CD4-positive, alpha-beta memory T cell (primary cell): ENCODE results near the gene ASIP. TPM values are rescaled to one million over a fixed set of nuclear protein-coding genes. Genes with fewer than 3 reads are reported as not detected.
A peak's percentile ranks its signal among the peaks of the same experiment; 100 is the strongest.

Source experiments
- CTCF ChIA-PET: fragments of 350-600 bp; sonication (Branson Sonifier 250); formaldehyde crosslinking; loops from one replicate; lab custom pipeline; 2021; ENCODE audit warnings: inconsistent platforms; ENCODE audit not compliant: partially characterized antibody; lab: Charles Lee
- POLR2A ChIA-PET: fragments of 350-600 bp; sonication (Branson Sonifier 250); formaldehyde crosslinking; loops from one replicate; lab custom pipeline; 2021; ENCODE audit not compliant: partially characterized antibody; lab: Charles Lee
- DNase-seq, 5 donors: peaks; one replicate each; pipeline versions ENCODE4 v3.0.0 to v3.0.0-alpha.2; 2020 to 2022; ENCODE audit warnings: mixed read lengths in 1 of 5
- H3K27ac ChIP-seq: one replicate; pipeline ENCODE4 v1.7.0; 2013; ENCODE audit warnings: low read depth, low read length
- H3K27me3 ChIP-seq: 2 replicates; pipeline ENCODE4 v1.7.0; 2013; ENCODE audit warnings: mild to moderate bottlenecking, low read length, moderate library complexity; ENCODE audit not compliant: insufficient read depth
- H3K36me3 ChIP-seq: 2 replicates; pipeline ENCODE4 v1.7.0; 2013; ENCODE audit warnings: mild to moderate bottlenecking, low read length, moderate library complexity; ENCODE audit not compliant: insufficient read depth
- H3K4me1 ChIP-seq: 2 replicates; pipeline ENCODE4 v1.7.0; 2013; ENCODE audit warnings: mild to moderate bottlenecking, low read length, moderate library complexity; ENCODE audit not compliant: insufficient read depth
- H3K4me3 ChIP-seq, 2 donors: one replicate each; pipeline ENCODE4 v1.7.0; 2013; ENCODE audit warnings: low read length in 2 of 2, mild to moderate bottlenecking in 1 of 2
- H3K9me3 ChIP-seq, 2 donors: one replicate each; pipeline ENCODE4 v1.7.0; 2013; ENCODE audit warnings: low read length in 2 of 2, control low read depth in 1 of 2; ENCODE audit not compliant: control insufficient read depth in 1 of 2
- H3K27ac Mint-ChIP-seq, 7 donors: one replicate each; pipeline ENCODE4 v1.8.0; 2020 to 2021; ENCODE audit warnings: mixed read lengths in 7 of 7, mild to moderate bottlenecking in 6 of 7, inconsistent platforms in 3 of 7, moderate library complexity in 3 of 7
- H3K27me3 Mint-ChIP-seq, 2 donors: one replicate each; pipeline ENCODE4 v1.8.0; 2020 to 2021; ENCODE audit warnings: mixed read lengths in 2 of 2
- H3K36me3 Mint-ChIP-seq, 2 donors: one replicate each; pipeline ENCODE4 v1.8.0; 2020 to 2021; ENCODE audit warnings: mixed read lengths in 2 of 2, inconsistent platforms in 1 of 2, mild to moderate bottlenecking in 1 of 2
- H3K4me1 Mint-ChIP-seq, 4 donors: one replicate each; pipeline ENCODE4 v1.8.0; 2020 to 2021; ENCODE audit warnings: mixed read lengths in 4 of 4, mild to moderate bottlenecking in 1 of 4
- H3K4me3 Mint-ChIP-seq, 8 donors: one replicate each; pipeline ENCODE4 v1.8.0; 2020 to 2021; ENCODE audit warnings: mixed read lengths in 8 of 8, mild to moderate bottlenecking in 7 of 8, moderate library complexity in 6 of 8, inconsistent platforms in 3 of 8
- H3K9me3 Mint-ChIP-seq, 8 donors: one replicate each; pipeline ENCODE4 v1.8.0; 2020 to 2021; ENCODE audit warnings: mixed read lengths in 8 of 8, mild to moderate bottlenecking in 5 of 8, inconsistent platforms in 3 of 8, moderate library complexity in 1 of 8
- intact Hi-C: fragments of 100-400 bp; cut with micrococcal nuclease; formaldehyde crosslinking; loops from one replicate; pipeline ENCODE4 v1.15.1; 2023
- polyA plus RNA-seq, 2 donors: library from polyadenylated mRNA; unstranded; fragments of 300-500 nt; fragmentation: Illumina TruSeq; gene quantifications; one replicate each; pipeline ENCODE4 v1.2.3, GENCODE V29; 2021
- total RNA-seq, 2 experiments: library from RNA; stranded (reverse); gene quantifications; one replicate each; pipeline ENCODE4 v1.2.3, GENCODE V29; 2021

Gene ASIP
- total and polyA plus RNA-seq, 4 experiments from 2014 or later = not detected

DNA sequence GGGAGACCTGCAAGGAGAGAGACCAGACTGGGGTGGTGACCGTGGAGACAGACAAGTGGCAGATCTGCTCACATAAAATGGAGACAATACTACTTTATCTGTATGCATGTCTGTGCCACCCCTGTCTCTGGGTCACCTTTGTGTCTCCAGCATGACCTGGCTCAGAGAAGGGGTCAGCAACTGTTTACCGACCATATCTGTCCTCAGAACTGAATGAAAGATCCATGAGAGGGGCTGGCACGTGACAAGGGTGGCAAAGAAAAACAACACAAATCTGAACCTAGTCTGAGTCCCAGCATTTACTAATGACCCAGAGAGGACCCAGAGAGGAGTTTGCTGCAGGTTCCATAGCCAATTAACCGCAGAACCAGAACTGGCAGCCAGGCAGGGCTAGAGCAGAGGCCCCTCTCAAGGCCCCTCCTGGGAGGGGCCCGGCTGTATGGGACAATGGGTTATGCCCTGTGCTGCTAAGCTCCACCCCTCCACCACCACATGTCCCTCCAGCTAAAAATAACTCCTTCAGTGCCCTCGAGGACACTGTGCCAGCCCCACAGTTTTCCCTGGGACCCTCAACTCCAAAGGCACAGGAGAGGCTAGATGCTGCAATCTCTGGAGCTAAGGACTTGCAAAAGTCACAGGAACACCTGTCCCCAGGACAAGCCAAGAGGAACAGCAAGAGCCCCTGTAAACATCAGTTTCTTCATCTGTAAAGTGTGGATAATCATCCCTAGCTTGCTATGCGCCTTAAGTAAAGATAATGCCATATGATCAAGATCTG is 59.8 kb downstream of the ASIP start:
- DNase-seq = no peak
- H3K9me3 ChIP-seq = no peaks in the 10 kb centered on the region
- POLR2A ChIA-PET = no interaction called here
- no peaks in the 10 kb centered on the region for H3K36me3 ChIP-seq
- H3K4me3 ChIP-seq = no peak overlapping the region
- CTCF ChIA-PET = interaction anchor here (1.1 to 4.3 kb wide), 2 partner anchors 12 to 238 kb away, joined by 3 to 30 read pairs; no protein-coding TSS in a partner anchor
- H3K27ac ChIP-seq = no peak overlapping the region
- Mint-ChIP-seq H3K27ac (peak overlapping the region in 6 of 7 donors; percentile 1 to 90 (median 38)), H3K36me3 (peaks cover 0 to 3% of the 10 kb centered on the region in 2 donors), H3K27me3 (no peaks in the 10 kb centered on the region), H3K4me3 (peak overlapping the region; percentile 55 to 95 (median 75)), H3K4me1 (peaks cover 9 to 29% (median 10%) of the 10 kb centered on the region in 4 donors), H3K9me3 (no peaks in the 10 kb centered on the region)
- no peaks in the 10 kb centered on the region for H3K27me3 ChIP-seq
- intact Hi-C loops = loop anchor here (5.0 kb wide), 1 partner anchor 189 kb away; the partner anchor contains the start of gene EIF2S2
- H3K4me1 ChIP-seq = peaks cover 11% of the 10 kb centered on the region

DNA sequence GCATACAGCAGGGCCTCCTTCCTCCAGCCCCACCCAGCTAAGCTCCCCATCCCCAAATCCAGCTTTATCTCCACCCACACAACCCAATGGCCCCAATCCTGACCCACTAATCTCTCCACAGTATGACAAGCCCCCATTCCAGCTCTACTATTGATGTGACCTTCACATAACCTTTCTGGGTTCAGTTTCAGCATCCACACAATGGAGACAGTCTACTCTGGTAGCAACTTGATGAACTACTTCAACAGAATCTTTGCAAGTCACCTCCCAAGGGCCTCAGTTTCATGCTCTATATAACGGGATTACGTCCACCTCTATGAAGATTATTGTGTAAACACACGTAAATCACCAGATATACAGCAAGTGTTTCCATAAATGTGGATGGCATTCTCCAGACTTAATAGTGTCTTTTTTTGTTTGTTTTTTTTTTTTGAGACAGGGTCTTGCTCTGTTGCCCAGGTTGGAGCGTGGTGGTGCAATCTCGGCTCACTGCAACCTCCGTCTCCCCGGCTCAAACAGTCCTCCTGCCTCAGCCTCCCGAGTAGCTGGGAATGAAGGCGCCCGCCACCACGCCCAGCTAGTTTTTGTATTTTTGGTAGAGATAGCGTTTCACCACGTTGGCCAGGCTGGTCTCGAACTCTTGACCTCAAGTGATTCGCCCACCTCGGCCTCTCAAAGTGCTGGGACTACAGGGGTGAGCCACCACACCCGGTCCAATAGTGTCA is 60.5 kb downstream of the ASIP start:
- peak overlapping the region in 1 of 2 donors; percentile 94 for H3K4me3 ChIP-seq
- intact Hi-C loops = loop anchor here (2.0 to 5.0 kb wide), 5 partner anchors 189 to 569 kb away; partner anchors contain the start of genes EIF2S2, MAP1LC3A and RALY

DNA sequence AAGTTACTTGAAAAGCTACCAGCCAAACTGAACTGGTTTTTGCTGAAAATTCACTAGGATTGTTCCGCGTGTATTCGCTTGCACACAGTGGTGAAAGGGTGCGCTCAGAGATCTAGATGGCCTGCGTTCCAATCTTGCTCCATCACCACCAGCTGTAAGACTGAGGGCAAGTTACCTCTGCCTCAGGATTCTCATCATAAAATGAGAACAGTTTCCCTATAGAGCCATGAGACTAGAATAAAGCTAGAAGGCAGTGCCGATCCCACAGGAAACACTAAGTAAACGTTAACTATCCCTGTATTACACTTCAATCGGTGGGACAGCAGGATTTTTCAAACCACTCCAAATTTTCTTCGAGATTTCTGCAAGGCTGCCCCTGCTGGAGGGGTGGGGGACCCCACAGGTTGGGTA is 61.1 kb downstream of the ASIP start:
- H3K4me1 ChIP-seq = peaks cover 11% of the 10 kb centered on the region
- peak overlapping the region; percentile 81 for H3K27ac ChIP-seq
- CTCF ChIA-PET = interaction anchor here (1.1 to 4.3 kb wide), 3 partner anchors 10 to 237 kb away, joined by 3 to 30 read pairs (median 5); partner anchors contain the start of gene DYNLRB1
- peak overlapping the region; percentile 81 to 95 (median 84) for H3K4me3 Mint-ChIP-seq
- H3K9me3 ChIP-seq = no peaks in the 10 kb centered on the region
- peaks cover 0 to 3% of the 10 kb centered on the region in 2 donors for H3K36me3 Mint-ChIP-seq
- peaks cover 9 to 29% (median 10%) of the 10 kb centered on the region in 4 donors for H3K4me1 Mint-ChIP-seq
- POLR2A ChIA-PET = interaction anchor here (0.7 to 2.5 kb wide), 8 partner anchors 10 to 1240 kb away, joined by 3 to 16 read pairs (median 6); partner anchors contain the start of genes DYNLRB1, EIF2S2 and ITCH
- H3K9me3 Mint-ChIP-seq = no peaks in the 10 kb centered on the region
- no peak for DNase-seq
- peak overlapping the region; percentile 72 to 93 (median 86) for H3K27ac Mint-ChIP-seq
- intact Hi-C loops = loop anchor here (2.0 to 5.0 kb wide), 5 partner anchors 190 to 568 kb away; partner anchors contain the start of genes EIF2S2, MAP1LC3A and RALY
- H3K27me3 ChIP-seq = no peaks in the 10 kb centered on the region
- no peaks in the 10 kb centered on the region for H3K27me3 Mint-ChIP-seq
- H3K4me3 ChIP-seq = peak overlapping the region; percentile 86 to 94
- no peaks in the 10 kb centered on the region for H3K36me3 ChIP-seq

More for the DNA sequence above, 60.5 kb downstream of the ASIP start:
- no peak for DNase-seq
- ChIA-PET POLR2A (interaction anchor here (1.7 to 2.5 kb wide), 4 partner anchors 10 to 404 kb away, joined by 3 to 16 read pairs (median 14); partner anchors contain the start of genes DYNLRB1 and ITCH), CTCF (interaction anchor here (1.1 to 4.3 kb wide), 2 partner anchors 11 to 237 kb away, joined by 3 to 30 read pairs; no protein-coding TSS in a partner anchor)
- Histone ChIP-seq H3K27ac (peak overlapping the region; percentile 81), H3K27me3 (no peaks in the 10 kb centered on the region), H3K4me1 (peaks cover 11% of the 10 kb centered on the region), H3K9me3 (no peaks in the 10 kb centered on the region), H3K36me3 (no peaks in the 10 kb centered on the region)
- Mint-ChIP-seq H3K27ac (peak overlapping the region; percentile 1 to 93 (median 81)), H3K9me3 (no peaks in the 10 kb centered on the region), H3K4me3 (peak overlapping the region; percentile 81 to 95 (median 84)), H3K27me3 (no peaks in the 10 kb centered on the region), H3K36me3 (peaks cover 0 to 3% of the 10 kb centered on the region in 2 donors), H3K4me1 (peaks cover 9 to 29% (median 10%) of the 10 kb centered on the region in 4 donors)

DNA sequence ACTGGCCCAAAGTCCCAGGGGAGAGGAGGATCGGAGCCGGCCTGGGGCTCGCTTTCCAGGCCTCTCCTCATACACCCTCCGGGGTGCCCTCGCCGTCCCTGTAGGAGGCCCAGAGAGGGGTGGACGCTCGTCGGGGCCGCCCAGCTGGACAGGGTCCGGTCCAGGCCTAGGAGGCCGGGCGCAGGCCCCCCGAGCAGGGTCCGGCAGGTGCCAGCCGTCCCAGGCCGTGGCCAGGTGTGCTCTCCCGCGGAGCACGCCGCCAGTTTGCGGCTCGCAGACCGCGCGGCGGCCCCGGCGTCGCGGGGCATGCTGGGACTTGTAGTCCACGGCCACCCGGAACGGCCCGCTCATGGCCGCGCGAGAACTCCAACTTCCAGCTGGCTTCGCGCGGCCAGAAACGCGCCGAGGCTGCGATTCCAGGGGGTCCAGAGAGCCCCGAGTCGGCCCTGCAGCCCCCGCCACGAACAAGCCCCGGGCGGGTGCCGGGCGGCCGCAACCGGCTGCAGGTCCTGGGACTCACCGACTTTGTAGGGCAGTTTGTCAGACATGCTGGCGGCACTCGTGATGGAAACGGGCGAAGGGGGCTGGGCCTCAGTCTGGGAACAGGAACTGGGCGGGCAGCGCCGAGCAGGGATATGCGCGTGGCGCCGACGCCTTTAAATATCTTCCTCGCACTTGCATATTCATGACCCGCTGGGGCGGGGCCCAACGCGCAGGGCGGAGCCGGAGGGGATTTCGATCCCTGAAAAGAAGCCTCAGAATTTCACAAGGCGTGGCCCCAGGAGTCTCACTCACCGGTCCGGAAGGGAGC is 61.7 kb downstream of the ASIP start, which contains the start of gene AHCY:
Gene AHCY, minus strand, starts transcription at position 633 of the 811 bp plus-strand sequence. Its CDS starts 85 bp downstream, at position 548.
- H3K4me1 Mint-ChIP-seq = peaks cover 9 to 26% (median 10%) of the 10 kb centered on the region in 4 donors
- peak within 1 kb of the TSS; percentile 81 for H3K27ac ChIP-seq
- H3K4me1 ChIP-seq = peaks cover 11% of the 10 kb centered on the region
- CTCF ChIA-PET = interaction anchor here (1.8 to 4.3 kb wide), 2 partner anchors 10 to 213 kb away, joined by 5 to 30 read pairs; partner anchors contain the start of gene DYNLRB1
- no peaks in the 10 kb centered on the region for H3K9me3 Mint-ChIP-seq
- DNase-seq = peak; percentile 90 to 95 (median 93)
- no peaks in the 10 kb centered on the region for H3K27me3 ChIP-seq
- intact Hi-C loops = loop anchor here (1.0 to 5.0 kb wide), 9 partner anchors 60 to 568 kb away; partner anchors contain the start of genes EIF2S2, ITCH, MAP1LC3A and NCOA6
- peak within 1 kb of the TSS; percentile 90 to 98 (median 95) for H3K4me3 Mint-ChIP-seq
- H3K27me3 Mint-ChIP-seq = no peaks in the 10 kb centered on the region
- H3K36me3 Mint-ChIP-seq = peaks cover 0 to 3% of the 10 kb centered on the region in 2 donors
- H3K4me3 ChIP-seq = peak within 1 kb of the TSS; percentile 86 to 94
- peak within 1 kb of the TSS; percentile 87 to 98 (median 97) for H3K27ac Mint-ChIP-seq
- no peaks in the 10 kb centered on the region for H3K36me3 ChIP-seq
- POLR2A ChIA-PET = interaction anchor here (0.7 to 2.5 kb wide), 9 partner anchors 9 to 1651 kb away, joined by 3 to 16 read pairs (median 5); partner anchors contain the start of genes DYNLRB1, EIF2S2, ITCH and SCAND1
- H3K9me3 ChIP-seq = no peaks in the 10 kb centered on the region

DNA sequence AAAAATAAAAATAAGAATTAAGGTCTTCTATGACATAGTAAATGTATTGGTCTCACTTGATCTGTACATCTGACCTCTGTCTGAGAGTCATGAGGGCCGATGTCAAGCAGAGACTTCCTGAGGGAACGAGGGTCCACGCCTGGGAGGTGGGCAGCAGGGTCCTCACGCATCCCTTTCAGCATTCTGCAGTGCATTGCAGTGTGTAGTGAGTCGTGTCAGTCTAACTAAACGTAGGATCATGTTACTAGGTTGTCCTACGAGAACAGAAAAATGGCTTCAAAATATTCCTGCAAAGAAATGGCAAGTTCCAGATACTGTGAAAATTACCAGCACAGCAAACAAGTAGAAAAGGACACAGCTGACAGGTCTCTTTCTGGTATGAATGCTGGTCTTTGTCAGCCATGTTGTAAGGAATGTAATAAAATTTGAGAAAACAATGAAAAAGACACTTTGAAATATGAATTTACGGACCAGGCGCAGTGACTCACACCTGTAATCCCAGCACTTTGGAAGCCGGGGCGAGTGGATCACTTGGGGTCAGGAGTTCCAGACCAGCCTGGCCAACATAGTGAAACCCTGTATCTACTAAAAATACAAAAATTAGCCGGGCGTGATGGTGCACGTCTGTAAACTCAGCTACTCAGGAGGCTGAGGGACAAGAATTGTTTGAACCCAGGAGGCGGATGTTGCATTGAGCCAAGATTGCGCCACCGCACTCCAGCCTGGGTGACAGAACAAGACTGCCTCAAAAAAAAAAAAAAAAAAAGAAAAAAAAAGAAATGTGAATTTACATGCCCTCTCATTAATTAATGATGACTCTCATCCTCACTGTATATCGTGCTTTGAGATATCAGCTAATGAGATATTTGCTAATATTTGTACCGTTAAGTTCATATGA is 64.4 kb downstream of the ASIP start:
- H3K4me3 Mint-ChIP-seq = peak overlapping the region in 2 of 8 donors; percentile 5 to 6
- intact Hi-C loops = no loop called here
- no peaks in the 10 kb centered on the region for H3K27me3 ChIP-seq
- H3K9me3 Mint-ChIP-seq = no peaks in the 10 kb centered on the region
- POLR2A ChIA-PET = no interaction called here
- H3K4me3 ChIP-seq = no peak overlapping the region
- H3K27ac ChIP-seq = no peak overlapping the region
- peaks cover 11% of the 10 kb centered on the region for H3K4me1 ChIP-seq
- H3K36me3 Mint-ChIP-seq = peaks cover 0 to 3% of the 10 kb centered on the region in 2 donors
- CTCF ChIA-PET = no interaction called here
- peaks cover 9 to 26% (median 10%) of the 10 kb centered on the region in 4 donors for H3K4me1 Mint-ChIP-seq
- no peak for DNase-seq
- H3K27me3 Mint-ChIP-seq = peaks cover 3% of the 10 kb centered on the region in 2 donors
- H3K27ac Mint-ChIP-seq = no peak overlapping the region
- no peaks in the 10 kb centered on the region for H3K9me3 ChIP-seq
- no peaks in the 10 kb centered on the region for H3K36me3 ChIP-seq
